H9 (cell line): Measurements from ENCODE around the gene ADGRG1. TPM values are rescaled to one million over a fixed set of nuclear protein-coding genes. Genes with fewer than 3 reads are reported as not detected.

ENCODE experiments used
- DNase-seq: peaks from one replicate; pipeline ENCODE4 v3.0.0-alpha.2; 2017
- H2AFZ ChIP-seq: one replicate; pipeline ENCODE4 v1.6.1; 2013; ENCODE audit warnings: mild to moderate bottlenecking, low read length, control low read depth, moderate library complexity
- H2AK5ac ChIP-seq: 2 replicates; pipeline ENCODE4 v1.6.1; 2013; ENCODE audit warnings: low read length, control low read depth, mixed read lengths; ENCODE audit not compliant: insufficient read length
- H2BK120ac ChIP-seq: one replicate; pipeline ENCODE4 v1.6.1; 2013; ENCODE audit warnings: low read depth, mild to moderate bottlenecking, low read length, control low read depth, inconsistent platforms; ENCODE audit not compliant: poor library complexity, severe bottlenecking
- H2BK12ac ChIP-seq: 2 replicates; pipeline ENCODE4 v1.6.1; 2013; ENCODE audit warnings: low read length, control low read depth, mixed read lengths, low read depth; ENCODE audit not compliant: insufficient read length
- H2BK15ac ChIP-seq: 2 replicates; pipeline ENCODE4 v1.6.1; 2013; ENCODE audit warnings: low read depth, low read length, control low read depth
- H2BK20ac ChIP-seq: one replicate; pipeline ENCODE4 v1.6.1; 2013; ENCODE audit warnings: low read depth, mild to moderate bottlenecking, low read length, control low read depth, inconsistent platforms; ENCODE audit not compliant: poor library complexity, severe bottlenecking
- H2BK5ac ChIP-seq: 2 replicates; pipeline ENCODE4 v1.6.1; 2013; ENCODE audit warnings: low read length, control low read depth, mixed read lengths; ENCODE audit not compliant: insufficient read length
- H3K14ac ChIP-seq: 2 replicates; pipeline ENCODE4 v1.6.1; 2013; ENCODE audit warnings: low read length, control low read depth; ENCODE audit not compliant: insufficient read depth
- H3K18ac ChIP-seq: 2 replicates; pipeline ENCODE4 v1.6.1; 2013; ENCODE audit warnings: low read depth, mild to moderate bottlenecking, mixed read lengths, low read length, control low read depth; ENCODE audit not compliant: insufficient read length
- H3K23ac ChIP-seq: 2 replicates; pipeline ENCODE4 v1.6.1; 2013; ENCODE audit warnings: low read length, control low read depth, mixed read lengths, low read depth; ENCODE audit not compliant: insufficient read length
- H3K23me2 ChIP-seq: 2 replicates; pipeline ENCODE4 v1.6.1; 2013; ENCODE audit warnings: low read depth, mild to moderate bottlenecking, mixed read lengths, low read length, control low read depth; ENCODE audit not compliant: insufficient read length, poor library complexity, severe bottlenecking
- H3K27ac ChIP-seq: 2 replicates; pipeline ENCODE4 v1.5.1; 2013; ENCODE audit warnings: low read length, control low read depth, mixed read lengths, low read depth; ENCODE audit not compliant: insufficient read length
- H3K27me3 ChIP-seq: 2 replicates; pipeline ENCODE4 v1.6.1; 2013; ENCODE audit warnings: low read length, control low read depth, inconsistent platforms; ENCODE audit not compliant: insufficient read depth
- H3K4ac ChIP-seq: 2 replicates; pipeline ENCODE4 v1.6.1; 2013; ENCODE audit warnings: low read depth, mild to moderate bottlenecking, control low read depth, inconsistent platforms, low read length, moderate library complexity
- H3K4me1 ChIP-seq: 2 replicates; pipeline ENCODE4 v1.6.1; 2013; ENCODE audit warnings: low read length, control low read depth, inconsistent platforms; ENCODE audit not compliant: insufficient read depth
- H3K4me2 ChIP-seq: 2 replicates; pipeline ENCODE4 v1.6.1; 2013; ENCODE audit warnings: low read length, control low read depth, mixed read lengths; ENCODE audit not compliant: insufficient read length, insufficient read depth
- H3K56ac ChIP-seq: 2 replicates; pipeline ENCODE4 v1.6.1; 2013; ENCODE audit warnings: low read depth, mild to moderate bottlenecking, mixed read lengths, low read length, control low read depth; ENCODE audit not compliant: insufficient read length
- H3K79me1 ChIP-seq: 2 replicates; pipeline ENCODE4 v1.6.1; 2013; ENCODE audit warnings: low read depth, mild to moderate bottlenecking, moderate library complexity, low read length, control low read depth, inconsistent platforms; ENCODE audit not compliant: insufficient read depth, poor library complexity, severe bottlenecking
- H3K79me2 ChIP-seq: 2 replicates; pipeline ENCODE4 v1.6.1; 2013; ENCODE audit warnings: low read length, control low read depth, inconsistent platforms; ENCODE audit not compliant: insufficient read depth
- H3K9ac ChIP-seq: 2 replicates; pipeline ENCODE4 v1.6.1; 2013; ENCODE audit warnings: low read length, control low read depth, mixed read lengths; ENCODE audit not compliant: insufficient read length; ENCODE audit errors: extremely low read depth
- H3K9me3 ChIP-seq: one replicate; pipeline ENCODE4 v1.6.1; 2013; ENCODE audit warnings: low read depth, low read length, inconsistent platforms; ENCODE audit not compliant: control insufficient read depth
- H3T11ph ChIP-seq: one replicate; pipeline ENCODE4 v1.6.1; 2013; ENCODE audit warnings: mild to moderate bottlenecking, low read length, control low read depth, inconsistent platforms
- H4K20me1 ChIP-seq: one replicate; pipeline ENCODE4 v1.6.1; 2013; ENCODE audit not compliant: control insufficient read depth, insufficient read length, insufficient read depth
- H4K5ac ChIP-seq: 2 replicates; pipeline ENCODE4 v1.6.1; 2013; ENCODE audit warnings: low read depth, mild to moderate bottlenecking, mixed read lengths, low read length, control low read depth; ENCODE audit not compliant: insufficient read length
- H4K8ac ChIP-seq: replicated peaks from 2 replicates; pipeline ENCODE4 v1.6.1; 2013; ENCODE audit warnings: low read length, control low read depth, mixed read lengths, low read depth; ENCODE audit not compliant: insufficient read length
- H4K91ac ChIP-seq: 2 replicates; pipeline ENCODE4 v1.6.1; 2013; ENCODE audit warnings: low read depth, mild to moderate bottlenecking, moderate library complexity, mixed read lengths, low read length, control low read depth; ENCODE audit not compliant: insufficient read length
- H3K27ac Mint-ChIP-seq, 3 experiments: 2 replicates in 2 of 3; 3 replicates in 1 of 3; pipeline ENCODE4 v1.8.0; 2020 to 2021; ENCODE audit warnings: mixed read lengths in 3 of 3, mild to moderate bottlenecking in 1 of 3, moderate library complexity in 1 of 3
- H3K27me3 Mint-ChIP-seq: 2 replicates; pipeline ENCODE4 v1.8.0; 2021; ENCODE audit warnings: low read depth, mild to moderate bottlenecking, moderate library complexity, mixed read lengths
- H3K36me3 Mint-ChIP-seq, 3 experiments: 2 replicates in 2 of 3; 3 replicates in 1 of 3; pipeline ENCODE4 v1.8.0; 2020 to 2021; ENCODE audit warnings: low read depth in 3 of 3, mixed read lengths in 3 of 3; ENCODE audit not compliant: insufficient read depth in 1 of 3
- H3K4me1 Mint-ChIP-seq, 2 experiments: 2 replicates each; pipeline ENCODE4 v1.8.0; 2020; ENCODE audit warnings: mixed read lengths in 2 of 2
- H3K4me3 Mint-ChIP-seq, 2 experiments: 2 replicates in 1 of 2; 3 replicates in 1 of 2; pipeline ENCODE4 v1.8.0; 2020 to 2021; ENCODE audit warnings: mild to moderate bottlenecking in 2 of 2, mixed read lengths in 2 of 2, moderate library complexity in 1 of 2
- H3K9me3 Mint-ChIP-seq, 2 experiments: 2 replicates in 1 of 2; 3 replicates in 1 of 2; pipeline ENCODE4 v1.8.0; 2020; ENCODE audit warnings: mild to moderate bottlenecking in 2 of 2, mixed read lengths in 2 of 2, moderate library complexity in 1 of 2
- WGBS: extraction: QIAGEN DNeasy Blood & Tissue Kit; methylation state at CpG from one replicate; pipeline ENCODE4 v1.1.7; 2013; ENCODE audit warnings: missing lambda C conversion rate, low lambda C conversion rate, mixed read lengths; ENCODE audit not compliant: insufficient read length; ENCODE audit errors: extremely low coverage; 5-methylcytosine and 5-hydroxymethylcytosine counted together
- total RNA-seq: library from RNA; stranded (reverse); gene quantifications from 2 replicates; pipeline ENCODE4 v1.2.1, GENCODE V29; 2021
- TF ChIP-seq, protein P1 (sequence below): fragments of 200-600 bp; sonication (generic); conservative IDR thresholded peaks from 3 replicates; pipeline ENCODE4 v1.8.0; 2021; ENCODE audit warnings: antibody characterized with exemption, mild to moderate bottlenecking

Gene ADGRG1
- total RNA-seq, 1 experiment from 2014 or later = 1.1 TPM

DNA sequence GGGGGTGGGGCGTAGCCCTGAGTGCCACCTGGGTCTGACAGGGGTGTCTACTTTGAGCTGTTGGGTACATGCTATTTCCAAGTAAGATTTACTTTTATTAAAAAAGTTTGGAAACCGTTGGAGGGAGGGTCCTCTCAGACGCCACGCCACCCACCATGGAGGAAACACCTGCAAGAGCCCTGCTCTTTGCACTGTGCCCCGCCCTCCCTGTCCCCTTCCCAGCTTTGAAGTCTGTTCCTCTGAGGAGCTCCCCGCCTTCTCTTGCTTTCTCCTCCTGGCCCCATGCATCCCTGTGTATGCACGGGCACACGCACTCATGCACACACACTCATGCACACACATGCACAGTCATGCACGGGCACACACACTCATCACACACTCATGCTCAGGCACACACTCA is 15.5 kb downstream of the ADGRG1 start:
- Histone ChIP-seq H2BK120ac (no peak overlapping the region), H3K18ac (no peak overlapping the region), H3K23ac (no peak overlapping the region), H4K8ac (no peak overlapping the region), H3K14ac (no peak overlapping the region), H2BK20ac (no peak overlapping the region), H3K27me3 (no peaks in the 10 kb centered on the region), H4K5ac (peak overlapping the region; percentile 7), H3K23me2 (no peaks in the 10 kb centered on the region), H3K4me1 (no peaks in the 10 kb centered on the region), H3K79me2 (no peaks in the 10 kb centered on the region), H2AFZ (no peak overlapping the region), H3K56ac (no peak overlapping the region), H3K9ac (no peak overlapping the region), H3T11ph (no peak overlapping the region), H3K4me2 (no peak overlapping the region), H3K9me3 (no peaks in the 10 kb centered on the region), H2BK15ac (no peak overlapping the region), H2AK5ac (no peak overlapping the region), H3K4ac (no peak overlapping the region), H4K91ac (no peak overlapping the region), H4K20me1 (peaks cover 3% of the 10 kb centered on the region), H2BK5ac (no peak overlapping the region), H2BK12ac (no peak overlapping the region), H3K79me1 (no peaks in the 10 kb centered on the region), H3K27ac (no peak overlapping the region)
- no peak for DNase-seq
- no CpG with 5 or more reads among the region's 9 CpGs for WGBS
- no peak overlapping the region for H3K27ac Mint-ChIP-seq
- no peaks in the 10 kb centered on the region for H3K9me3 Mint-ChIP-seq
- no peak overlapping the region for H3K4me3 Mint-ChIP-seq
- TF ChIP-seq, protein P1, sequence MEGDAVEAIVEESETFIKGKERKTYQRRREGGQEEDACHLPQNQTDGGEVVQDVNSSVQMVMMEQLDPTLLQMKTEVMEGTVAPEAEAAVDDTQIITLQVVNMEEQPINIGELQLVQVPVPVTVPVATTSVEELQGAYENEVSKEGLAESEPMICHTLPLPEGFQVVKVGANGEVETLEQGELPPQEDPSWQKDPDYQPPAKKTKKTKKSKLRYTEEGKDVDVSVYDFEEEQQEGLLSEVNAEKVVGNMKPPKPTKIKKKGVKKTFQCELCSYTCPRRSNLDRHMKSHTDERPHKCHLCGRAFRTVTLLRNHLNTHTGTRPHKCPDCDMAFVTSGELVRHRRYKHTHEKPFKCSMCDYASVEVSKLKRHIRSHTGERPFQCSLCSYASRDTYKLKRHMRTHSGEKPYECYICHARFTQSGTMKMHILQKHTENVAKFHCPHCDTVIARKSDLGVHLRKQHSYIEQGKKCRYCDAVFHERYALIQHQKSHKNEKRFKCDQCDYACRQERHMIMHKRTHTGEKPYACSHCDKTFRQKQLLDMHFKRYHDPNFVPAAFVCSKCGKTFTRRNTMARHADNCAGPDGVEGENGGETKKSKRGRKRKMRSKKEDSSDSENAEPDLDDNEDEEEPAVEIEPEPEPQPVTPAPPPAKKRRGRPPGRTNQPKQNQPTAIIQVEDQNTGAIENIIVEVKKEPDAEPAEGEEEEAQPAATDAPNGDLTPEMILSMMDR = no peak
- H3K4me1 Mint-ChIP-seq = peaks cover 6 to 14% of the 10 kb centered on the region in 2 experiments
- H3K36me3 Mint-ChIP-seq = no peaks in the 10 kb centered on the region
- H3K27me3 Mint-ChIP-seq = peaks cover 22% of the 10 kb centered on the region
